Psoas muscle (tissue), 8 donors: ENCODE results near the gene S100G. TPM values are rescaled to one million over a fixed set of nuclear protein-coding genes. Genes with fewer than 3 reads are reported as not detected.
"Not testable (repeated sequence)": the region's sequence is repeated elsewhere in the genome, so short reads cannot be mapped to it uniquely, and the experiment has no call there.

Experiments used
- ATAC-seq, 4 donors: fragments of 200-7000 bp; cut with Tn5 transposase; one replicate each; pipeline ENCODE4 v1.9.1; 2020; ENCODE audit warnings: moderate library complexity in 3 of 4, mild to moderate bottlenecking in 2 of 4
- DNase-seq, 2 donors: peaks; one replicate each; pipeline ENCODE4 v3.0.0-alpha.2; 2020
- H3K27ac ChIP-seq: fragments of 200-600 bp; one replicate; pipeline ENCODE4 v1.8.0; 2022
- H3K27me3 ChIP-seq, 3 donors: fragments of 200-600 bp in 1 of 3; one replicate each; pipeline versions ENCODE4 v1.6.1 to v1.8.0; 2013 to 2022; ENCODE audit warnings: low read length in 2 of 3, mild to moderate bottlenecking in 2 of 3, moderate library complexity in 1 of 3; ENCODE audit not compliant: insufficient read depth in 3 of 3
- H3K36me3 ChIP-seq, 2 donors: fragments of 200-600 bp in 1 of 2; one replicate each; pipeline versions ENCODE4 v1.6.1 to v1.8.0; 2013 to 2022; ENCODE audit warnings: low read depth in 1 of 2, mild to moderate bottlenecking in 1 of 2, moderate library complexity in 1 of 2; ENCODE audit not compliant: insufficient read depth in 1 of 2
- H3K4me1 ChIP-seq: fragments of 200-600 bp; one replicate; pipeline ENCODE4 v1.8.0; 2022
- H3K4me3 ChIP-seq: fragments of 200-600 bp; one replicate; pipeline ENCODE4 v1.8.0; 2022; ENCODE audit warnings: mild to moderate bottlenecking
- H3K9me3 ChIP-seq: fragments of 200-600 bp; one replicate; pipeline ENCODE4 v1.8.0; 2022
- CTCF ChIP-seq: fragments of 200-600 bp; IDR thresholded peaks from one replicate; pipeline ENCODE4 v1.8.0; 2022; ENCODE audit warnings: antibody characterized with exemption
- WGBS, 3 donors: extraction: QIAGEN DNeasy Blood & Tissue Kit; methylation state at CpG; one replicate each; pipeline versions ENCODE4 v1.1.6 to v1.1.7; 2013; 5-methylcytosine and 5-hydroxymethylcytosine counted together
- intact Hi-C, 2 donors: fragments of 100-400 bp; cut with DNase I; formaldehyde crosslinking; loops; one replicate each; pipeline versions ENCODE4 v1.11.0 to v1.14.2; 2022
- polyA plus RNA-seq, 3 donors: library from polyadenylated mRNA; stranded (reverse); fragments of 200-250 nt; gene quantifications; one replicate each; pipeline ENCODE4 v1.2.3, GENCODE V29; 2013
- total RNA-seq, 4 donors: library from RNA; stranded (reverse); fragmentation: NEBNext Ultra II Directional in 2 of 4; extraction: Animal tissue kit (Norgen Biotek cat#: 25700) in 2 of 4; gene quantifications; one replicate each; pipeline versions ENCODE4 v1.2.1 to v1.2.4, GENCODE V29; 2021 to 2023
- donor health status: healthy with polysubstance abuse.
- donor health status: DM: no; HTN: no; CAD: no; lungs with moderate emphysema.
- donor health status: Bipolar disorder and iron deficiency.
- donor health status: healthy.
- donor health status: DM: yes; HTN: yes; CAD: no.
- donor health status: DM: no; HTN: no; CAD: no.
- donor health status: DM: no; HTN: no; CAD: no.
- donor health status: DM: yes; HTN: yes; CAD: no.

The S100G gene
- total and polyA plus RNA-seq, 7 donors = 0.23 TPM; not detected in 6

- Histone ChIP-seq H3K27me3 (peaks cover 0 to 2% (median 0%) of the 10 kb centered on the region in 3 donors), H3K27ac (no peak overlapping the region), H3K4me3 (no peak overlapping the region), H3K36me3 (no peaks in the 10 kb centered on the region), H3K4me1 (no peaks in the 10 kb centered on the region), H3K9me3 (peaks cover 5% of the 10 kb centered on the region)
- WGBS, 3 donors = 90 to 100% (median 95%) methylated on average over 1 of the region's 1 CpG
- ATAC-seq (no peak), DNase-seq (no peak)
- TF ChIP-seq CTCF = no peak
- intact Hi-C loops = no loop called here
Observed at GRCh38 chrX:16618422-16618821, 31.5 kb upstream of the S100G start.

DNA sequence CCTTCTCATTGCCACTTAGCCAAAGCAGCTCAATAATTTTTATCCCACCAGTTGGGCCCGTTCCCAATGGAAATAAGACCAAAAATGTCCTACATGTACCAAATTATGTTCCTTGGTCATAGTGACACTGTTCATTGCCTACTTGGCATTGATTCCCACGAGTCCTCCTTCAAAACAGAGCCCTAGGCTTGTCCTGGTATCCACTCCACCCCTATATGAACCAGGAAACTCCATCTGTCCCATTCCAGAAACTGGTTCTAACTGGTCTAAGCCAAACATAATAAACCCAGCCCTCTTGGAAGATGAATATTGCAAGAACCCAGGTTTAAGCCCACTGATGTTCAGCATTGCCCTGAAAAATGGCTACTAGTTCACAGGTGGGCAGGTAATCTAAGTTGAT lies 30.9 kb upstream of the S100G start:
- TF ChIP-seq CTCF = no peak
- intact Hi-C loops = no loop called here
- peaks cover 5% of the 10 kb centered on the region for H3K9me3 ChIP-seq
- no peak for ATAC-seq
- WGBS, 3 donors = 85 to 100% (median 97%) methylated on average over 2 of the region's 2 CpGs
- H3K36me3 ChIP-seq = no peaks in the 10 kb centered on the region
- no peak overlapping the region for H3K27ac ChIP-seq
- H3K4me3 ChIP-seq = no peak overlapping the region
- no peak for DNase-seq
- peaks cover 0 to 2% (median 0%) of the 10 kb centered on the region in 3 donors for H3K27me3 ChIP-seq
- H3K4me1 ChIP-seq = no peaks in the 10 kb centered on the region

DNA sequence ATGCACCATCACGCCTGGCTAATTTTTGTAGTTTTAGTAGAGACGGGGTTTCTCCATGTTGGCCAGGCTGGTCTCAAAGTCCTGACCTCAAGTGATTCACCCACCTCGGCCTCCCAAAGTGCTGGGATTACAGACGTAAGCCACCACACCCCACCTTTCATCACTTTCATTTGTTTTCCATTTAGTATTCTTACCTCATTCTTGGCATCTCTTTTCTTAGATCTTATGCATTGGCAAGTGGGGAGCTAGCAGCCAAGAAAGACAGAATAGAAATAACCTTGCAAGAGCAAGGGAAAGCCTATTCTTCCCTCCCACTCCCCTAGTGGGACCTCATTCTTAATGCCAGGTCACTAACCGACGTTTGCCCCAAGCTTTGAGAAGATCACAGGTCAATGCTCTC lies 21.4 kb upstream of the S100G start:
- DNase-seq, H3K27me3 ChIP-seq, intact Hi-C loops, H3K4me1 ChIP-seq, ATAC-seq, H3K36me3 ChIP-seq, H3K9me3 ChIP-seq, H3K4me3 ChIP-seq, H3K27ac ChIP-seq: not testable (repeated sequence)
- 59 to 81% (median 61%) methylated on average over 6 of the region's 6 CpGs for WGBS, 3 donors

DNA sequence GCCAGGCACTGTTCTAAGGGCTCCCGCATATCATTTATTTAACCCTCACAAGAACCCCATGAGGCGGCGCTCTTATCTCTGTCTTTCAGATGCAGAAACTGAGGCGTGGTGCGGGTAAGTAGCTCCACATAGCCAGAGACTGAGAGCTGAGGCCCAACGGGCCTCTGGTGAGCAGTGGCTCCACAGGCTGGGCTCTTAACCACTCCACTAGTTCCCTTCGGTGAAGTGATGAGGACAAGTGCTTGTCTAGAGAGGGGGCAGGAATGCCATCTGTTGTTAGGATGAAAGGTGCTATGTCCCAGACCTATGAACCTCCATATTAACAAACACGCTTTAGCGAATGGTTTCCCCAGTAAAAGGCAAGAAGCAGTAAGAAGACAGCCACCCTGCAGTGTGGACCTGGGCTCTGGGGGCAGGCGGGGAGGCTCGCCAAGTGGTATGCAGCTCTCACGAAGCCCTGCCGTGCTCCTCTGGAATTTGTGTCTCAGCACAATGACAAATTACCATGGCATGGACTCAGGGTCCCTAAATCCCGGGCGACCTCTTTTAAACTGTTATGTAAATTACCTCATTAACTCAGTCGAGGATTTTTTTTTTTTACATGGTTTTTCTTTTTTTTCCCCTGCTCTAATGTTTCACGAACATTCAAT lies 20.9 kb upstream of the S100G start:
- Histone ChIP-seq H3K9me3 (no peaks in the 10 kb centered on the region), H3K27me3 (peaks cover 0 to 7% (median 0%) of the 10 kb centered on the region in 3 donors), H3K4me1 (no peaks in the 10 kb centered on the region), H3K27ac (no peak overlapping the region), H3K4me3 (no peak overlapping the region), H3K36me3 (no peaks in the 10 kb centered on the region)
- intact Hi-C loops = no loop called here
- no peak for TF ChIP-seq CTCF
- ATAC-seq (no peak), DNase-seq (no peak)
- WGBS, 3 donors = 57 to 86% (median 82%) methylated on average over 10 to 17 of the region's 17 CpGs

GRCh38 chrX:16629909-16630308 lies 20.0 kb upstream of the S100G start:
- Histone ChIP-seq H3K36me3 (no peaks in the 10 kb centered on the region), H3K27me3 (peaks cover 0 to 7% (median 0%) of the 10 kb centered on the region in 3 donors), H3K9me3 (no peaks in the 10 kb centered on the region), H3K4me1 (no peaks in the 10 kb centered on the region), H3K4me3 (no peak overlapping the region), H3K27ac (no peak overlapping the region)
- DNase-seq (no peak), ATAC-seq (no peak)
- 71 to 92% (median 80%) methylated on average over 4 of the region's 4 CpGs for WGBS, 3 donors
- TF ChIP-seq CTCF = no peak
- intact Hi-C loops = no loop called here
